HG03064 (cell line): Measurements from ENCODE around the gene KIF25.
"Not testable (repeated sequence)": the region's sequence is repeated elsewhere in the genome, so short reads cannot be mapped to it uniquely, and the experiment has no call there.

Source experiments
- ATAC-seq: cut with Tn5 transposase; IDR thresholded peaks from one replicate; pipeline ENCODE4 v1.9.1; 2021; ENCODE audit warnings: low read depth; ENCODE audit not compliant: unreplicated experiment

KIF25 gene

DNA sequence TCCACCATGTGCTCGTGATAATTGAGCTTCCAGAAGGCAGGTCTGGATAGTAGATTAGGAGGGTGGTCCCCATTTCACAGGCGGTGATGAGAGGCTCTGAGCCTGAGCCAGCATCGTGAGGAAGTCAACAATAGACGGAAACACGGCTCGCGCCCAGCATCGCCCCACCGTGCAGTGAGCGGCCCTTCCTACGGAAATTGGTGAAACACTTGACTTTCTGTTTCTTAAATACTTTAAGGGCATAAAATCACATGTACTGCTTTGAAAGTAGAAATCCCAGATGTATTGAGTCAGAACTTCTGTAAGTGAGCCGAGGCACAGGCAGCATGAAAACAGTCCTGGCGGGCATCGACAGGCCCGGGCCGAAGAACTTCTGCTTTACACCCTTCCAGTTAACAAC, 4.3 kb upstream of the KIF25 start:
- ATAC-seq, result no peak

DNA sequence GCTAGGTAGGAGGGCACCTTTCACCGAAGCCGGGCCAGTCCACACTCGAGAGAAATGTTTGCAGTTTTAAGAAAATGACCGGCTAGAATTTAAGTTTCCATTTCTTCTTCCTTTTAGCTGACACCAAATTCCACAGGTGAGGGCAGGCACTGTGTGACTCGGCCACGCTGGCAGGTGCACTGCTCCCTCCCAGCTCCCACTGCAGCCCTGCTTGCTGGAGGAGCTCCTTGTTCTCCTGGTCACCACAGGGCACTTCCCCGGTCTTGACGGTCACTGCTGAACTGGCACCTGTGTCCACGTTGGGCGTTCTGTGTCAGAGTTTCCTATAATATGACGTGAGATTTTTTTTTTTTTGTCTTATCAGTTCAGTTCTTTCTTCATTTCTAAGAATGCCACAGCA, 3.6 kb upstream of the KIF25 start:
- no peak for ATAC-seq

DNA sequence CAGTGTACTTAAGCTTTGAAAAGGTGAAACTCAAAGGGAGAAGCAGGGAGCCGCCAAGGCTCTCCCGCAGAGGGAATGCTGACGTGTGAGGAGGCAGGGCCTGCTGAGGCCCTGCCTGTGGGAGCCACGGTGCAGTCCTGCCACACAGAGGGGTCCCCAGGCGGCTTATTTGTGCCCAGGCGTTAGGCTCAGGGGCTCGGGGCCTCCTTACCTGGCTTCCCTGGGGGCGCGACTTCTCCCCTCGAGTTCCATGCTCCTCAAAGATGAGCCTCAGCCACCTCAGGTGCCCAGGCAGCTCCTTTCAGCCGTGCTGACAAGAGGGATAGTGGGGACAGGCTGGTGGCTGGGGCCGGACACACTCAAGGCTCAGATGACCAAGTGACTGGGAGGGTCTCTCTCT, 2.2 kb upstream of the KIF25 start:
- no peak for ATAC-seq

DNA sequence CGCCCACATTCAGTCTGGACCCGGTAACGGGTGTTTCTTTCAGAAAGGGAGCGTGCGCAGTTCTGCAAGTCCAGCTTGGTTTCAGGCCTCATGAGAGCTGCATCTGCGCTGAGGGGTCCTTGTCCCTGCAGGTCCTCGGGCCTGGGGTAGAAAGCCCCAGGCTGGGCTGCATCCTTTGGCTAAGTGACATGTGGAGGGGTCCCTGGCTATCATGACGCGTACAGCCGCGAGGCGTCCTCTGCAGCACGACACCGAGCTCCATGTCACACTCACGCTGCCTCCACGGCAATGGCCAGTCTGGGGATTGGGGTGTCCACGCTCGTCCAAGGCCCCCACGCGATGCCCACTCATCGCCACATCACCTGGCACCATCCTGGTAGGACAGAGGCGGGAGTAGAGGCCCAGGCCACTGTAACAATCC, 1.7 kb upstream of the KIF25 start:
- ATAC-seq, result no peak

DNA sequence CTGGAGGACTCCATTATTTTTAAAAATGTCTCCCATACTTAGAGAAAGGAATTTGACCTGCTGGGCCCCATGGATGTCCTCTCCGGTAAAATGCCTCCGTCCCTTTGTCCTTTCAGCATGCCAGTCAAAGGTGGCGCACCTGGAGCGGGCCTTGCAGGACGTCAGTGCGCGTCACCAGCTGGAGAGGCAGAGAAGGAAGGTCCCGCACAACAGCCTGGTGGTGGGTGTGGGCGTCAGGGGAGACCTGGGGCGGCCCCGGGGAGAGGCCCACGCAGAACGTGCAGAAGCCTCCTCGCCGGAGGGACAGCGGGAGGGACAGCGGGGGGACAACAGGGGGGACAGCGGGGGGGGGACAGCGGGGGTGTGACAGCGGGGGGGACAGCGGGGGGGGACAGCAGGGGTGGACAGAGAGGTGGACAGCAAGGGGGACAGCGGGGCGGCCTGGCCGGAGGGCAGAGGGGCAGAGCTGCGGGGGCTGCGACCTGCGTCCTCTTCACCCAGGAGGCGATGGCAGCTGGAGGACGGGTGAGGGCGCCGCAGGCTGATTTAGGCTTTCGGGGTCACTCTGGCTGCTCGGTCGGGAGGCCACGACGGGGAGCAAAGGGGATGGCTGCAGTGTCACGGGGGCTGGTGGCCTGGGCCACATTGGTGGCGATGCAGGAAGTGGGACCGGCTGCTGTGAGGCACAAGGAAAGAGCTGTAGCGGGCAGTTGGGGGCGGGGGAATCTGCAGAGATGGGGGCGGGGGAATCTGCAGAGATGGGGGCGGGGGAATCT, 859 bp upstream of the KIF25 start:
- no peak for ATAC-seq

DNA sequence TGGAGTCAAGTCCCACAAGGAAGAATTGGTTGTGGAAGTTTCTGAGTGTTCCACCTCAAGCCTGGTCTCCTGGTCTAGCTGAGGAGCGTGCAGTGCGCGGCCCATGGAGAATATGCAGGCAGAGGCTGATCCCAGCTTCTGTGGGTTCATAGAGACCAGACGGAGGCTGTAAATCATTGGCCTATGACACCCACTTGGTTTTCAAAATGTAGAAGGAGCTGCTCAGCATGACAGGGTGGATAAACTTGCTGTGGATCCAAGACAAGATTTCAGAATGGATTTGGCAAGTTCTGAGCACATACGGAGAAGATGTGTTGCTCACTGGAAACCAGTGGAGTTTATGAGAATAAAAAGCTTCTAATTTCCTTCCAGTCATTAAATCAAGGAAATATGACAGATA, 744 bp downstream of the KIF25 start:
- no peak for ATAC-seq

DNA sequence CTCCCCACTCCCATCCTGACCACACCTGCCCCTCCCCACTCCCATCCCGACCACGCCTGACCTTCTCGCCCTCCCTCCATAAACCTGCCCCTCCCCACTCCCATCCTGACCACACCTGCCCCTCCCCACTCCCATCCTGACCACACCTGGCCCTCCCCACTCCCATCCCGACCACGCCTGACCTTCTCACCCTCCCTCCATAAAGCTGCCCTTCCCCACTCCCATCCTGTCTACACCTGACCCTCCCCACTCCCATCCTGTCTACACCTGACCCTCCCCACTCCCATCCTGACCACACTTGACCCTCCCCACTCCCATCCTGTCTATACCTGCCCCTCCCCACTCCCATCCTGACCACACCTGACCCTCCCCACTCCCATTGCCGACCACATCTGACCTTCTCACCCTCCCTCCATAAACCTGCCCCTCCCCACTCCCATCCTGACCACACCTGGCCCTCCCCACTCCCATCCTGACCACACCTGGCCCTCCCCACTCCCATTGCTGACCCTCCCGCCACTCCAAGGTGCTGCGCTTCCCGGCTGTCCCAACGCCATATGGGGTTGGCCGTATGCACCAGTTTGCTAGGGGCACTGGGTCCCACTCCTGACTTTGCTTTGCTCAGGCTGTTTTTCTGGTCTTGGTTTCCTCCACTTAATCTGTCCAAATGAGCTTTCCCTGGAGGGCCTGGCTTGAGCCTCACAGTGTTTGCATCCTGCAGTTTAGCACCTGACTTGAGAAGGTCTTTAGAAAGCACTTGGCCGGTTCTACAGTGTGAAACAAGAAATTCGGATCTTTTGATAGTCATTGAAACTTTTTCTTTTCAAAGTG, 2.9 kb downstream of the KIF25 start:
- no peak for ATAC-seq

DNA sequence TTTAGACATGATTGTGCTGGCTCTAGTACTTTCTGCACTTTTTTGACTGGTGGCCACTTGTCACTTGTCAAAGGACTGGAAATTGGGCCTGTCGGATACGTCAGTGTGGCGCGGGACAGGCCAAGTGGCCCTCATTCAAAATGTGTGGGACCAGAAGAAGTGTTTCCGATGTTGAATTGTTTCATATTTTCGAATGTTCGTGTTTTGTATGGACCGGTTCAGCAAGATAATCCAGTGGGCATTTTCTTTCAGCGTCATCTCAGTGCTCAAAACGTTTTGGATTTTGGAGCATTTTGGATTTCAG, 3.5 kb downstream of the KIF25 start:
- ATAC-seq, result no peak

DNA sequence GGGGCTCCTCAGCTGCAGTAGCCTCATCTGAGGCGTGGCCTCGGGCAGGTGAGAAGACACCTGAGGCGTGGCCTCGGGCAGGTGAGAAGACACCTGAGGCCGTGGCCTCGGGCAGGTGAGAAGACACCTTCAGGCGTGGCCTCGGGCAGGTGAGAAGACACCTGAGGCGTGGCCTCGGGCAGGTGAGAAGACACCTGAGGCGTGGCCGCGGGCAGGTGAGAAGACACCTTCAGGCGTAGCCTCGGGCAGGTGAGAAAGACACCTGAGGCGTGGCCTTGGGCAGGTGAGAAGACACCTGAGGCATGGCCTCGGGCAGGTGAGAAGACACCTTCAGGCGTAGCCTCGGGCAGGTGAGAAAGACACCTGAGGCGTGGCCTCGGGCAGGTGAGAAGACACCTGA, 4.0 kb downstream of the KIF25 start:
- ATAC-seq, result not testable (repeated sequence)

DNA sequence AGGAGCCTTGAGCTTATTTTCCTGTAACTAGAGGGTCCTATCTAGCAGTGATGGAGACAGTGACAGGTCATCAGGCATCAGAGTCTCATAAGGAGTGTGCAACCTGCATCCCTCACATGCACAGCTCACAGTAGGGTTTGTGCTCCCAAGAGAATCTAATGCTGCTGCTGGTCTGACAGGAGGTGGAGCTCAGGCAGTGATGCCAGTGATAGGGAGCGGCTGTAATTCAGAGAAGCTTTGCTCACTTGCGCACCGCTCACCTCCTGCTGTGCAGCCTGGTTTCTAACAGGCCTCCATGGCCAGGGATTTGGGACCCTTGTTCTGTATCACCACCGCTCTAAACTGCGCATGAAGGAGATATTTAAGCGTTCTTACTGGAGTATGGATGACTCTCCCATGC, 5.3 kb downstream of the KIF25 start:
- no peak for ATAC-seq

DNA sequence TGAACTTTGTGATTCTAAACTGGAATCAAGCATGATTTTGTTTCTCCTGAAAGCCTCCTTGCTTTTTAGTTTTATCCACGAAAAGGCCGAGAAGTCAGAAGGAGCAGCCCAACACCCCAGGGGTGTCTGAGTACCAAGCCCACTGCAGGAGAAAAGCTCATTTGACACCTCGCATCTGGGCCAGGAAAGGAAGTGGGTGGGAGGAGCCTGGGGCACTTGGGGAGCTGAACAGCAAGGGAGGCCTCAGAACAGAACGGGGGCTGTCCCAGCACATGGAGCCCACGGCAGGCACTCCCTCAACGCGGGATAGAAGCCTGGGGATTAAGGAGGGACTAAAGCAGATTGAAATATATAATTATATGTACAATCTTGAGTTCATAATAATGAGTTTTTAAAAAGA, 6.6 kb downstream of the KIF25 start:
- ATAC-seq, result no peak

DNA sequence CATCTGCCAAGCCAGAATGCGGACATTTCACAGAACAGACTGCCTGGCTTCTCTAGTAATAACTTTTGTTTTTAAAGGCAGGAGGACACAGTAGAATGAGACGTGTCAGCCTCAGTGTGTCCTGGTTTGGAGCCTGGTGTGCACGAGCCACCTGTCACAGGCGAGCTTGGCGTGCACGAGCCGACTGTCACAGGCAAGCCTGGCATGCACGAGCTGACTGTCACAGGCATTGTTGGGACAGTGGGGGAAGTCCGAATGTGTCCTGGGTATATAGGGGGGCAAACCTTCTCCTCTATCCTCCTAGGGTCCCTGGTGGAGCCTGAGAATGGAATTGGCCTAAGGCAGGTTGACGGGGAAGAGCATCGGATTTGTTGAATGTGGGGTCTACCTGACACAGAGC, 7.5 kb downstream of the KIF25 start:
- no peak for ATAC-seq

DNA sequence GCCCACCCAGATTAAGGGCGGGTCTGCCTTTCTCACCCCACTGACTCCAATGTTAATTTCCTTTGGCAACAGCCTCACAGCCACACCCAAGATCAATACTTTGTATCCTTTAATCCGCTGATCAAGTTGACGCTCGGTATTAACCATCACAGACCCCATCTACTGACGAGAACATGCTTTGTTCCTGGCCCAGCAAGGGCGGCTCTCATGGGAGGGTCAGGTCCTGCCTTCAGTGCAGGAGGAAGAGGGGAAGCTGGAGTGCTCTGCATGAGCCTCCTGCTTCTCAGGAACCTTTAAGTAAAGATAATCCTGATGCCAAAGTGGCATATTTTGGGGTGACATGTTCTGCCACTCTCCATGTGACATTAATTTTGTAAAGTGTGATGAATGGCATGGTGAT, 8.3 kb downstream of the KIF25 start:
- no peak for ATAC-seq

DNA sequence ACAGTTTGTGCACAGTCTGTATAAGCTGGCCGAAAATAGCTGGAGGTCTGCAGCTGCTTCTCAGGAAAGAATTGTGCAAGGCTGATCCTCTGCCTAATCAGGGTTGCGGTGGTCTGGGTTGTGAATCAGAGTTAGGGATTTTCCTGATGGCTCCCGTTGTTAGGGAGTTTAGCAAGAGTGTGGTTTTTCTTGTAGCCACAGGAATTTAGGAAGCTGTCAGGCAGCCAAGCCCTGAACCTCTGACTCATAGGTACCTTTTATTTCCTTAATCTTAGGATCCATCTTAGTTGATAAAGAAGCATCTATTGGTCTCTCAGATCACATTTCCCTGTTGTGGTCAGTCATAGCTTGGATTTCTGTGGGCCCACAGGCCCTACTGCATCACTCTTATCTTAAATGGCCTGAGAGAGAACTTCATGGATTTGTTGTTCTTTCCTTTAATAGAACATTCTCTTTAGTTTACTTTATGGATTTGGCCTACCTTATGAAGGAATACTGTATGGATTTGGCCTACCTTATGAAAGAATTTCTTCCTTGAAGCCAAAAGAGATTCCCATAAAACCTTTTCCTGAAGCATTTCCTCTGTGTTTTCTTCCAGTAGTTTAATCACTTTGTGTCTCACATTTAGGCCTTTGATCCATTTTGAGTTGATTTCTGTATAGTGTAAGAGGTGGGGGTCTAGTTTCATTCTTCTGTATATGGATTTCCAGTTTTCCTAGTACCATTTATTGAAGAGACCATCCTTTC, 10.3 kb downstream of the KIF25 start:
- ATAC-seq, result no peak

DNA sequence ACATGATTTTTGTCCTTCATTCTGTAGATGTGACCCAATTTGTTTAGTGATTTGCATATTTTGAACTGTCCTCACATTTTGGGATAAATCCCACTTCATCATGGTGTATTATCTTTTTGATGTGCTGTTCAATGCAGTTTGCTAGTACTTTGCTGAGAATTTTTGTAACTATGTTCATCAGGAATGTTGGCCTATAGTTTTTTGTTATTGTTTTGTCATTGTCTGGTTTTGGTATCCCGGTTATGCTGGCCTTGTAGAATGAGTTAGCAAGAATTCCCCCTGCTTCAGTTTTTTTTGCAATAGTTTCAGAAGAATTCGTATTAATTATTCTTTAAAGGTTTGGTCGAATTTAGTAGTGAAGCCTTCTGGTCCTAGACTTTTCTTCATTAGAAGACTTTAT, 11.9 kb downstream of the KIF25 start:
- ATAC-seq, result no peak

DNA sequence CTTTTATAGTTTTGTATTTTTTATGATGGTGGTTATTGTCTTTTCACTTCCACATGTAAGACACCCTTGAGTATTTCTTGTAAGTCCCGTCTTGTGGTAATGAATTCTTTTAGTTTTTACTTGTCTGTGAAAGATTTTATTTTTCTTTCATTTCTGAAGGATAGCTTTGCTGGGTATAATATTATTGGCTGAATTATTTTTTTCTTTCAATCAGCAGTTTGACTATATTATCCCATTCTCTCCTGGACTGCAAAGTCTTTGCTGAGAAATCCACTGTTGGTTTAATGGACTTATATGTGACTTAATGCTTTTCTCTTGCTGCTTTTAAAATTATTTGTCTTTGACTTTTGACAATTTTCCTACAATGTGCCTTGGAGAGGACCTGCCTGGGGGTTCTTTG, 13.8 kb downstream of the KIF25 start:
- ATAC-seq, result no peak

DNA sequence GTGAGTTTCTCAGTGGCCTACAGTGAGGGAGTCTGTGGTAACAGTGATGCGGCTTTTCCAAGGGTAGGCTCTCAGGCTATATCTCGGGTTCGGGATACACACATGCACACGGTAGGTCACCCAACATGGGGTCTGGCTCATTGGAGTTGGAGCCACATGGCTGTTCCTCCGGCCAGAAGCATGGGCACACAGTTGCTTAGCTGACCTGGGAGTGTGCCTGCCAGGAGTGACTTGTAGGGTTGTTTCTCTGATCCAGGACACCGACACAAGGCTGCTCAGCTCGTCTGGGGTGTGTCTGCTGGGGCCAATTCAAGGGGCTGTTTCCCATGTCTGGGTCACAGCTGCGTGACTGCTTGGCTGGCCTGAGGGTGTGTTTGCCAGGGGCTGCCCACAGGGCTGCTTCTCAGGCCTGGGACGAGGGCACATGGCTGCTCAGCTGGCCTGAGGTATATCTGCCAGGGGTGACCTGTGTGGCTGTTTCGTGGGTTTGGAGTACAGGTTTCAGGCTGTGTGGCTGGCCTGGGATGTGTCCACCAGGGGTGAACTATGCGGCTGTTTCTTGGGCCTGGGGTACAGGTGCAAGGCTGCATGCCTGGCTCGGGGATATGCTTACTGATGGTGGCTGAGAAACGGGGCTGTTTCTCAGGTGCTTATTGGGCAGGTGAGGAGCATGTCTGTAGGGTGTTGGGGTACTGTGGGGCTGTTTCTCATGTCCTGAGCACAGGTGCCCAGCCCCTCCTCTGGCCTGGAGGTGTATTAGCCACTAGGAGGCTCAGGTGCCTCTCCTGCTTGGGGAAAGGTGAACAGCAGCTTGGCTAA, 15.2 kb downstream of the KIF25 start:
- ATAC-seq, result no peak

DNA sequence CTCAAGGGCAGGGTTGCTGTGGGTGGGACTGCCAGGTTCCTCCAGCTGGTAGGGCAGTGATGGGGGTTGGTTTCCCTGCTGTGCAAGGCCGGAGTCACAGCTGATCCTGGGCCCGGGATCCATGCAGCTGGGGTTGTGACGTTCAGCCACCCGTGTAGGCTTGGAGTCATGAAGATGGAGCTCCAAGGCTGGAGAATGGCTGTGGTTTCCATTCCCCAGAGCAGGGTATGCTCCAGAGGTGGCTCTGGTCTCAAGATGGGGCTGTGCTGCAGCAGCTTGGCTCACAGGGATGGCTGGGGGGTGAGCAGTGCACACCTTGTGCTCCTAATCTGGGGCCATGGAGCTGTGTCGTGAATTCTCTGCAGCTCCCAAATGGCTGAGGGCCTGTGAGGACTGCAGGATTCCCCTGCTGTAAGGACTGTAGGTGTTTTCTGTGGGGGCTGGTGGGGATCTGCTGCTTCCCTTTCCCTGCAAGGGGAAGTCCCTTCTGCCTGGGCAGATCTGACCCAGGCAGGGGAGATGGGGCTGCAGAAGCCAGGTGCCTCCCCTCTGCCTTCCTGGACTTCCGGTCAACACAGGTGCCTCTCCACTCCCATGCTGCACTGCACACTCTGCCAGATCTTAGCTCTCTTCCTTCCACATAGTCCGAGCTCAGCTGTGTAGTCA, 15.9 kb downstream of the KIF25 start:
- ATAC-seq, result no peak

DNA sequence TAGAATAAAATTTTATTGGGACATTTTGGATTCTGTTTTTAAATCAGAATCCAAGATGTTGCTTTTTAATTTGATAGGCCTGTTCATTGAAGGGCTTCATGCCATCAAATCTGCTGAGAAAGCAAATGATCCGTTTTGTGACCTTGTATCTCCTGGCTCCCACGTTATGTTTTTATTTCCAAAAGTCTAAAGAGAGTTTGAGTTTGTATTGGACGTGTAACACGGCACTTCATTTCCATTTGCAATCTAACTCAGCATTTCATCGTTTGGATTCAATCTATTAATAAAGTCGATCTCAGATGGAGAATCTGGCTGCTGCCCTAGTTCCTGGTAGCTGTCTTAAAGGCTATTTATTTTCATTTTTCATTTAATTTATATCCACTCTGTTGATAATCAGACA, 17.0 kb downstream of the KIF25 start:
- ATAC-seq, result no peak

DNA sequence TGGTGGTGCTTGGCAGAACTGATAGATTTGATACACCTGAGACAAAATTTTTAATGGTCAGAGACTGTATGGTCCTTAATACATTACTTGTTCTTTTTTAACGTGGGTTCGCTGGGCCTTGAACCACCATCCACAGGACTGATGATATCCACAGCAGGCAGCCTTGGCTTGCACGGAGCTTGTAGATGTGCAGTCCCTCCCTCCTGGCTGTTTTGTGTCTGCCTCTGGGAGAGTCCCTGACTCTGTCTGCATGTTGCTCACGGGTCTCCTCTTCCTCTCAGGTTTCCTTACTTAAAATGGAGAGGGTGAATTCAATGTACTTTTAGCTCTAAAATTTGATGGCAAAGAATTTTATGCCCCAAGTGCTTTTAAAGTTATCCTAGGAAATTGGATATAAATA, 17.5 kb downstream of the KIF25 start:
- ATAC-seq, result no peak
